A549 treated with RU486 at 1 μM for 4 hours (cell line): ENCODE data around the gene PPP6R1. TPM values are rescaled to one million over a fixed set of nuclear protein-coding genes. Genes with fewer than 3 reads are reported as not detected.

Source experiments
- total RNA-seq: library from RNA; stranded (reverse); fragments of 200-300 nt; extraction: Qiagen RNA extraction; gene quantifications from 5 replicates; pipeline ENCODE4 v1.2.3, GENCODE V29; 2022; ENCODE audit warnings: low read depth

Gene PPP6R1
- total RNA-seq: 90.1 to 134 TPM (median 119 TPM) in 5 replicates

GRCh38 chr19:55258828-55259539 is at the start of gene PPP6R1:
Gene PPP6R1, minus strand, starts transcription at chr19:55259017. Its CDS starts 11,914 bp downstream, at chr19:55247103.

DNA sequence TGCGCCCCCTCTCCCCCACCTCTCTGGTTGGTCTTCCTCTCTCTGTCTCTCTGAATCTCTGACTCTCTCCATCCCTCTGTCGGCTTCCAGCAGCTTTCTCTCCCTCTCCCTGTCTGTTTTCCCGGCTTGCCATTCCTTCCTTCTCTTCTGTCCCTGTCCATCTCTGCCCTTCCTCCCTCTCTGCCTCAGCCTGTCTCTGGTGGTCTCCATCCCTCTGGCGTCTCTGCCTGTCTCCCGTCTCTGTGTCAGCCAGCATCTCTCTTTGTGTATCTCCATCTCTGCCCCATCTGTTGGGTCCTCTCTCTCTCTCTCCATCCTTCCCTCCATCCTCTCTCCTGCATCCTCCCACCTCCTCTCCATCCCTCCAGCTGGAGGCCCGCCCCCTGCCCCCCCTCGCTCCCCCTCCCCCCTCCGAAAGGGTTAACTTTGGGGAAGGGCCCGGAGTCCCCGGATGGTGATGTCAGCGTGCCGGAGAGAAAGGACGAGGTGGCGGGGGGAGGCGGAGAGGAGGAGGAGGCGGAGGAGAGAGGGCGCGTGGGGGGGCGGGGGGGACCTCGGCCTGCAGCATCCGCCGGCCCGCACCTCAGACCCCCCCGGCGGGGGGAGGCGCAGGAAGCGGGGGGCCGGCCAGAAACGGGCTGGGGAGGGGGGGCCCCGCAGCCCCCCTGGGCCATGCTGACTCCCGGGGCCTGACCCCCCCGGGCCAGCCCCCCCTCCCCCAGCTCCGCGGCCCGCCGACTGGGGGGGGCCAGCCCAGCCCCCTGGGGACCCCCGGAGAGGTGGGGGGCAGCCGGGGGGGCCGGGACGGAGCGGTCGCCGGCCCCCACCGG is 24.9 kb upstream of the PPP6R1 start, which contains the start of gene BRSK1:
Gene BRSK1 (plus strand): TSS at position 450 of the 830 bp plus-strand sequence. CDS start 446 bp downstream, outside the sequence.

DNA sequence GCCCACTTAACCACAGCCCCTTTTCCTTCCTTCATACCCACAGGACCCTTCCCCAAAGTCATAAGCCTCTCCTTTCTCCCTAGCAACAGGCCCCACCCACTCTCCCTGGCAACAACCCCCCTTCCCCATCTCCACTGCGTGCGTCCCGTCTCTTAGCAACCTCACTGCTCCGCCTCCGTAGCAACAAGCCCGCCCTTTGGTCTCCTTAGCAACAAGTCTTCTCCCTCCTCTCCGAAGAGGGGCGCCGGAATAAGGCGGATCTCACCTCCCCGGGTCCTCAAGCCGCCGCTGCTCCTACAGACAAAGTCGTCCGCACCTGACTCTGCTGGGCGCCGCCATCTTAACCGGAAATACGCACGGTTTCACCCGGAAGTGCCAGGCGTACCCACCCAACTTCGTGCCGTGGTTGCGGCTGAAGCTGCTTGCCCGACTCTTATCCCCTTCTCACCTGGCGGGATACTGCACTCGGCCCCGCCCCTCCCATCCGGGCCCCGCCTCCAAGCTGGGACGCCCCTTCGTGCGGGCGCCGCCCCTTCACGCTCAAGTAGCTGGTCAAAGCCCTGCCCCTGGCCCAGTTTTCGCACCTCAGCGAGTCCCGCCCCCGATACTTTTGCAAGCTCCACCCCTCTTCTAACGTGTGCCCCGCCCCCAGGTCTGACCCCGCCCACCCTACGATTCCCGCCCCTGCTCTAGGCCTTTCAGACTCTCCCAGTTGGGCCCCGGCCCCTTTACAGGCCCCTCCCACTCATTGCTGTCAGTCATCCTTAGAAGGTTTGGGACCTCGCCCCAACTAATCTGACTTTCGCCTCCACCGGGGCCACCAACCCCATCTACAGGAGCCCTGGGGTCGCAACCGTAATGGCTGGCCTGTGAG is 21.2 kb upstream of the PPP6R1 start, which contains the start of gene HSPBP1:
Gene HSPBP1 (minus strand): TSS at position 341 of the 874 bp plus-strand sequence. CDS start 502 bp downstream, outside the sequence.

DNA sequence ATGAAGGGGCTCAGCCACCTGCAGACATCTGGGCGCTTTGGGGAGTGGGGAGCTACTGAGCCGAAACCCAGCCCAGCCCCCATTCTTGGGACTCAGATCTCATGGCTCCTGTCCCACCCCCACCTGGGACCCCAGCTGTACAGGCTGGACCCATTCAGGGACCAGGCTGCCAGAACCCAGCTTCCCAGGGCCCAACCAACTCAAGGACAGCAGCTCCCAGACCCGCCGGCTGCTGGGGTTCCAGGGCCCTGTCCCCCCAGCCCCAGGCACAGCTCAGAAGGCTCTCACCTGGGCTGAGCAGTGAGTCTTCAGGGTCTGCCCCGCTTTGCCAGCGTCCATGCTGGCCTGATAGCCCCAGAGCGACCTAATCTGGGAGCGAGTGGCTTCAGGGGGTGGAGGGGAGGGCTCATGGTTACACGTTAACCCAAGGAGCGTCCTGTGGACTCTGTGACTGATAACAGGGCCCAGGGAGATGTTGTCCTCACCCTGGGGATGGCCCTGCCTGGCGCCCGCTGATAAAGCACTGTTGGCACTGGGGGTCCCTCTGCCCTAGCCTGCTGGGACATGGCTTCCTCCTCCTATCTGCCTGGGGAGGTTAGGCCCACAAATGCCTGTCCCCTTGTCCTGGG is 30.3 kb downstream of the PPP6R1 start, which contains the start of gene TMEM86B:
Gene TMEM86B (minus strand): TSS at position 361 of the 629 bp plus-strand sequence. CDS start 22 bp downstream, at position 339.

DNA sequence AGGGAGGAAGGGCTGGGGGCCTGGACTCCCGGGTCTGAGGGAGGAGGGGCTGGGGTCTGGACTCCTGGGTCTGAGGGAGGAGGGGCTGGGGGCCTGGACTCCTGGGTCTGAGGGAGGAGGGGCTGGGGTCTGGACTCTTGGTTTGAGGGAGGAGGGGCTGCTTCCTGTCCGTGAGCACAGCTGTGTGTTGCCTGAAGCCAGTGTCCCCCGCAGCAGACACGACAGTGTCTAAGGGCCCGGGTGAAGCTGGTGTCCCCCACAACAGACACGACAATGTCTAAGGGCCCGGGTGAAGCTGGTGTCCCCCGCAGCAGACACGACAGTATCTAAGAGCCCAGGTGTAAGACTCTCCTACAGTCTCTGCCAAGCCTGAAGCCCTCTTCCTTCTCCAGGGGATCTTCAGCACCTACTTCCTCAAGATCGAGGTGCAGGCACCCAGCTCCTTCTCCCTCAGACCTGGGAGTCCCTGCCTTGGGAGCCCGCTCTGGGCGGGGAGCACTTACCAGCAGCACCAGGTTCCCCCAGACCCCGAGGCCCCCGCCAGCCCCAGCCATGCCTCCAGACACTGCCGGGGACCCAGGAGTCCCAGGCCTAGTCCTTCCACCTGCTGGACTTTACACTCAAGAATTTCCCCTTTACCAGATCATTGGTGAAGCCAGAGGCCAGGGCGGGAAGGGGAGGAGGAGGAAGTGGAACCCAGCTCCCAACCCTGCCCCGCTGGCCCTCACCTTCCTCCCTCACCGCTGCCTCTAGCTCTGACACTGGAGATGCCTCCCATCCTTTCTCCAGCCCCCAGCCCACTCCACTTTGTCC is 49.7 kb downstream of the PPP6R1 start, which contains the start of gene PTPRH:
Gene PTPRH (minus strand): TSS at position 622 of the 813 bp plus-strand sequence. CDS start 68 bp downstream, at position 554.

Other genes starting within 250 kb of the PPP6R1 start
- gene GP6, start 220.8 kb downstream of the PPP6R1 start, total RNA-seq: 0.07 to 0.22 TPM (median 0.10 TPM) in 5 replicates
- 16.7 to 22.3 TPM (median 21.3 TPM) in 5 replicates for gene RDH13, start 195.9 kb downstream of the PPP6R1 start, total RNA-seq
- gene EPS8L1, start 183.1 kb downstream of the PPP6R1 start, total RNA-seq: 4.6 to 5.7 TPM (median 5.2 TPM) in 5 replicates
- 58.4 to 86.7 TPM (median 84.2 TPM) in 5 replicates for gene PPP1R12C, start 141.4 kb downstream of the PPP6R1 start, total RNA-seq
- gene TNNT1, start 109.8 kb downstream of the PPP6R1 start, total RNA-seq: 116 to 151 TPM (median 125 TPM) in 5 replicates
- 6.5 to 8.7 TPM (median 7.6 TPM) in 5 replicates for gene TNNI3, start 101.3 kb downstream of the PPP6R1 start, total RNA-seq
- 5.2 to 8.6 TPM (median 7.0 TPM) in 5 replicates for gene DNAAF3, start 92.4 kb downstream of the PPP6R1 start, total RNA-seq
- 3.3 to 7.7 TPM (median 4.1 TPM) in 5 replicates for gene SYT5, start 78.7 kb downstream of the PPP6R1 start, total RNA-seq
- gene PTPRH, start 49.5 kb downstream of the PPP6R1 start, total RNA-seq: 3.7 to 5.2 TPM (median 4.3 TPM) in 5 replicates
- 3.3 to 5.6 TPM (median 5.2 TPM) in 5 replicates for gene TMEM86B, start 30.3 kb downstream of the PPP6R1 start, total RNA-seq
- 119 to 147 TPM (median 136 TPM) in 5 replicates for gene HSPBP1, start 21.1 kb upstream of the PPP6R1 start, total RNA-seq
- gene BRSK1, start 25.0 kb upstream of the PPP6R1 start, total RNA-seq: 2.8 to 5.2 TPM (median 3.7 TPM) in 5 replicates
- gene TMEM150B, start 66.3 kb upstream of the PPP6R1 start, total RNA-seq: 0.13 TPM in 1 of 5 replicates, not detected in the others
- 5.2 to 10.5 TPM (median 8.2 TPM) in 5 replicates for gene KMT5C, start 80.9 kb upstream of the PPP6R1 start, total RNA-seq
- gene COX6B2, start 95.7 kb upstream of the PPP6R1 start, total RNA-seq: 0.50 to 4.3 TPM (median 1.4 TPM) in 5 replicates
- 0.06 to 0.19 TPM (median 0.14 TPM) in 4 of 5 replicates, not detected in the other for gene GARIN5B, start 104.2 kb upstream of the PPP6R1 start, total RNA-seq
- gene IL11, start 111.4 kb upstream of the PPP6R1 start, total RNA-seq: 37.5 to 64.5 TPM (median 50.0 TPM) in 5 replicates
- gene TMEM190, start 117.8 kb upstream of the PPP6R1 start, total RNA-seq: 0.85 to 2.5 TPM (median 1.5 TPM) in 5 replicates
- gene TMEM238, start 125.3 kb upstream of the PPP6R1 start, total RNA-seq: 3.2 to 11.8 TPM (median 11.4 TPM) in 5 replicates
- gene RPL28, start 126.9 kb upstream of the PPP6R1 start, total RNA-seq: 2,587 to 3,378 TPM (median 2,939 TPM) in 5 replicates
- gene UBE2S, start 148.8 kb upstream of the PPP6R1 start, total RNA-seq: 361 to 580 TPM (median 509 TPM) in 5 replicates
- gene SHISA7, start 184.3 kb upstream of the PPP6R1 start, total RNA-seq: 0.02 TPM in 1 of 5 replicates, not detected in the others
- 54.3 to 66.1 TPM (median 59.7 TPM) in 5 replicates for gene ISOC2, start 202.6 kb upstream of the PPP6R1 start, total RNA-seq
- not detected in 5 replicates for gene C19orf85, start 205.7 kb upstream of the PPP6R1 start, total RNA-seq
- 4.1 to 8.9 TPM (median 8.1 TPM) in 5 replicates for gene ZNF628, start 217.6 kb upstream of the PPP6R1 start, total RNA-seq
- 35.9 to 69.5 TPM (median 57.9 TPM) in 5 replicates for gene NAT14, start 226.2 kb upstream of the PPP6R1 start, total RNA-seq
- 0.54 to 1.2 TPM (median 0.95 TPM) in 5 replicates for gene SSC5D, start 229.4 kb upstream of the PPP6R1 start, total RNA-seq